Heart left ventricle (tissue), 16 donors: ENCODE results near the gene NFAT5. TPM values are rescaled to one million over a fixed set of nuclear protein-coding genes. Genes with fewer than 3 reads are reported as not detected.

ENCODE experiments used
- ATAC-seq, 4 donors: fragments of 200-7000 bp; cut with Tn5 transposase; one replicate each; pipeline ENCODE4 v1.9.1; 2020 to 2022; ENCODE audit warnings: moderate library complexity in 4 of 4, mild to moderate bottlenecking in 3 of 4, moderate number of reproducible peaks in 1 of 4
- DNase-seq, 5 donors: peaks; one replicate each; pipeline ENCODE4 v3.0.0-alpha.2; 2020
- H3K27ac ChIP-seq, 12 donors: fragments of 200-600 bp; sonication (generic) in 4 of 12; one replicate each; pipeline versions ENCODE4 v1.5.0 to v1.8.0; 2016 to 2022; ENCODE audit warnings: mild to moderate bottlenecking in 2 of 12
- H3K27me3 ChIP-seq, 9 donors: fragments of 200-600 bp; sonication (generic) in 2 of 9; one replicate each; pipeline versions ENCODE4 v1.5.1 to v1.8.0; 2016 to 2022; ENCODE audit warnings: mild to moderate bottlenecking in 3 of 9
- H3K36me3 ChIP-seq, 9 donors: fragments of 200-600 bp; sonication (generic) in 2 of 9; one replicate each; pipeline versions ENCODE4 v1.5.0 to v1.8.0; 2018 to 2022; ENCODE audit warnings: mild to moderate bottlenecking in 2 of 9
- H3K4me1 ChIP-seq, 12 donors: fragments of 200-600 bp; sonication (generic) in 4 of 12; one replicate each; pipeline versions ENCODE4 v1.5.0 to v1.8.0; 2016 to 2022; ENCODE audit warnings: mild to moderate bottlenecking in 3 of 12
- H3K4me3 ChIP-seq, 12 donors: fragments of 200-600 bp; sonication (generic) in 4 of 12; one replicate each; pipeline versions ENCODE4 v1.5.0 to v1.8.0; 2017 to 2022; ENCODE audit warnings: mild to moderate bottlenecking in 9 of 12, moderate library complexity in 4 of 12
- H3K9me3 ChIP-seq, 12 donors: fragments of 200-600 bp; sonication (generic) in 4 of 12; one replicate each; pipeline versions ENCODE4 v1.5.0 to v1.8.0; 2016 to 2022; ENCODE audit warnings: mild to moderate bottlenecking in 1 of 12
- CTCF ChIP-seq, 12 donors: fragments of 200-600 bp; sonication (generic) in 4 of 12; IDR thresholded peaks; one replicate each; pipeline versions ENCODE4 v1.5.0 to v1.8.0; 2018 to 2022; ENCODE audit warnings: antibody characterized with exemption in 12 of 12, mild to moderate bottlenecking in 5 of 12
- POLR2A ChIP-seq, 2 donors: fragments of 450-650 bp; IDR thresholded peaks; one replicate each; pipeline ENCODE4 v1.6.1; 2017; ENCODE audit warnings: antibody characterized with exemption in 2 of 2, mild to moderate bottlenecking in 2 of 2, moderate library complexity in 2 of 2
- WGBS, 4 donors: extraction: QIAGEN DNeasy Blood & Tissue Kit in 2 of 4; methylation state at CpG; one replicate each; pipeline versions ENCODE4 v1.1.5 to v1.1.7; 2013 to 2018; 5-methylcytosine and 5-hydroxymethylcytosine counted together
- intact Hi-C, 10 donors: fragments of 100-400 bp; cut with DNase I; formaldehyde crosslinking; loops; one replicate each; pipeline versions ENCODE4 v1.11.1 to v1.14.2; 2022
- polyA plus RNA-seq, 2 donors: library from polyadenylated mRNA; stranded (reverse); fragments of 200-250 nt; gene quantifications; one replicate each; pipeline ENCODE4 v1.2.3, GENCODE V29; 2013
- total RNA-seq, 9 donors: library from RNA; depleted of rRNA in 2 of 9; stranded (reverse); fragments of >200 nt in 2 of 9; fragmentation: NEBNext Ultra II Directional in 3 of 9; extraction: Animal tissue kit (Norgen Biotek cat#: 25700) in 3 of 9; gene quantifications; one replicate each; pipeline versions ENCODE4 v1.1.0 to v1.2.4, GENCODE V29; 2016 to 2023
- donor health status: ischemic (EF 13 %, LVEDD 7.1; RV severe dilation, severe dysfunction).
- donor health status: healthy with polysubstance abuse.
- donor health status: DM: no; HTN: yes; CAD: no.
- donor health status: DM: no; HTN: no; CAD: no.
- donor health status: ischemic (EF 25% LVEDD 6.9; RV normal size, moderate dysfunction).
- donor health status: ischemic (EF 25% LVEDD 5.7; RV mildly dilated, moderate dysfunction).
- donor health status: healthy.
- donor health status: DM: yes; HTN: yes; CAD: no.
- donor health status: ischemic (EF 35%, LVEDD 5.7; RV mildly dilated, moderate dysfunction).
- donor health status: nonischemic (EF 11% LVEDD 7.7; RV severe dilation, severe dysfunction).
- donor health status: DM: yes; HTN: yes; CAD: no.
- donor health status: PGD.
- donor health status: ischemic (EF 29% LVEDD 5.4; RV normal size, mild dysfunction).
- donor health status: nonischemic (EF 23%, LVEDD 6.1; RV moderate dilation, normal function).

NFAT5 gene
- total and polyA plus RNA-seq, 11 donors = 4.9 to 30.5 (median 20.6) TPM

- 96 to 97% (median 96%) methylated on average over 11 of the region's 11 CpGs for WGBS, 4 donors
- Histone ChIP-seq H3K27me3 (no peaks in the 10 kb centered on the region), H3K9me3 (no peaks in the 10 kb centered on the region), H3K4me3 (no peak overlapping the region), H3K4me1 (peaks cover 0 to 17% (median 9%) of the 10 kb centered on the region in 12 donors), H3K27ac (no peak overlapping the region), H3K36me3 (peaks cover 0 to 100% (median 97%) of the 10 kb centered on the region in 9 donors)
- ATAC-seq (no peak), DNase-seq (no peak)
- intact Hi-C loops = no loop called here
- TF ChIP-seq CTCF (IDR thresholded peaks at IDR 0.05) (no peak), POLR2A (IDR thresholded peaks at IDR 0.05) (no peak)
Observed at GRCh38 chr16:69745232-69745612, 179.5 kb downstream of the NFAT5 start.

- peaks cover 0 to 17% (median 9%) of the 10 kb centered on the region in 12 donors for H3K4me1 ChIP-seq
- ATAC-seq (no peak), DNase-seq (no peak)
- TF ChIP-seq POLR2A (IDR thresholded peaks at IDR 0.05) (no peak), CTCF (IDR thresholded peaks at IDR 0.05) (no peak)
- intact Hi-C loops = no loop called here
- H3K36me3 ChIP-seq = peaks cover 0 to 100% (median 97%) of the 10 kb centered on the region in 9 donors
- 82 to 94% (median 92%) methylated on average over 9 to 10 of the region's 10 CpGs for WGBS, 4 donors
- no peak overlapping the region for H3K27ac ChIP-seq
- no peak overlapping the region for H3K4me3 ChIP-seq
- H3K27me3 ChIP-seq = no peaks in the 10 kb centered on the region
- H3K9me3 ChIP-seq = no peaks in the 10 kb centered on the region
Observed at GRCh38 chr16:69745959-69746358, 180.2 kb downstream of the NFAT5 start.

- Histone ChIP-seq H3K36me3 (peaks cover 0 to 100% (median 97%) of the 10 kb centered on the region in 9 donors), H3K9me3 (no peaks in the 10 kb centered on the region), H3K27ac (no peak overlapping the region), H3K27me3 (no peaks in the 10 kb centered on the region), H3K4me3 (no peak overlapping the region), H3K4me1 (peaks cover 0 to 6% (median 0%) of the 10 kb centered on the region in 12 donors)
- TF ChIP-seq POLR2A (IDR thresholded peaks at IDR 0.05) (no peak), CTCF (IDR thresholded peaks at IDR 0.05) (no peak)
- WGBS, 4 donors = 86 to 94% (median 89%) methylated on average over 8 of the region's 8 CpGs
- DNase-seq (no peak), ATAC-seq (no peak)
- intact Hi-C loops = no loop called here
Observed at GRCh38 chr16:69747115-69747514, 181.3 kb downstream of the NFAT5 start.

GRCh38 chr16:69748694-69749345 is 183.1 kb downstream of the NFAT5 start:
- Histone ChIP-seq H3K36me3 (peaks cover 0 to 88% (median 82%) of the 10 kb centered on the region in 9 donors), H3K4me3 (no peak overlapping the region), H3K27me3 (no peaks in the 10 kb centered on the region), H3K4me1 (peaks cover 0 to 15% (median 10%) of the 10 kb centered on the region in 12 donors), H3K9me3 (no peaks in the 10 kb centered on the region), H3K27ac (no peak overlapping the region)
- WGBS, 4 donors = 84 to 88% (median 86%) methylated on average over 20 of the region's 20 CpGs
- ATAC-seq (no peak), DNase-seq (no peak)
- TF ChIP-seq POLR2A (IDR thresholded peaks at IDR 0.05) (no peak), CTCF (IDR thresholded peaks at IDR 0.05) (no peak)
- intact Hi-C loops = no loop called here
